HepG2 (cell line): Measurements from ENCODE around the gene TPRA1. TPM values are rescaled to one million over a fixed set of nuclear protein-coding genes. Genes with fewer than 3 reads are reported as not detected.

Experiments
- ATAC-seq: fragments of 200-7000 bp; cut with Tn5 transposase; 3 replicates; pipeline ENCODE4 v1.9.1; 2020; ENCODE audit warnings: mild to moderate bottlenecking, moderate library complexity
- Bru-seq: library from RNA; stranded (reverse); fragments of 400-500 nt; gene quantifications from one replicate; lab custom pipeline; 2021; lab: Mats Ljungman, UMichigan
- BruChase-seq, 2 experiments: library from RNA; stranded (reverse); fragments of 400-500 nt; gene quantifications; one replicate each; lab custom pipeline; 2021; lab: Mats Ljungman, UMichigan
- BruUV-seq: library from RNA; stranded (reverse); fragments of 400-500 nt; replicated peaks from 2 replicates; lab custom pipeline; 2021; lab: Mats Ljungman, UMichigan
- CTCF ChIA-PET: fragments of 300-600 bp; formaldehyde crosslinking; extraction: SDS; loops from one replicate; lab custom pipeline; 2021; ENCODE audit warnings: low total read pairs, inconsistent platforms, low intra/inter-chr PET ratio; lab: Yijun Ruan, JAX
- POLR2A ChIA-PET: fragments of 350-600 bp; sonication (Branson Sonifier 250); formaldehyde crosslinking; loops from one replicate; lab custom pipeline; 2020; ENCODE audit warnings: antibody characterized with exemption, inconsistent platforms; lab: Yijun Ruan, JAX
- DNase-seq: peaks from one replicate; pipeline ENCODE4 v3.0.0-alpha.2; 2015; ENCODE audit warnings: low spot score
- FAIRE-seq: peaks from 3 replicates; lab custom pipeline; 2011; peaks lifted over from hg19 to GRCh38; lab: Jason Lieb, UNC
- H2AFZ ChIP-seq: one replicate; pipeline ENCODE4 v1.6.1; 2011; ENCODE audit warnings: low read length, inconsistent platforms
- H3K27ac ChIP-seq: fragments of 300-600 bp; 3 replicates; pipeline ENCODE4 v1.8.0; 2011; ENCODE audit warnings: mixed run types, mild to moderate bottlenecking, mixed read lengths, low read length, inconsistent platforms; ENCODE audit not compliant: insufficient read depth; ENCODE audit errors: extremely low read length
- H3K27me3 ChIP-seq, 2 experiments: fragments of 200-600 bp in 1 of 2; 2 replicates in 1 of 2; 3 replicates in 1 of 2; pipeline versions ENCODE4 v1.6.0 to v1.8.0; 2011; ENCODE audit warnings: low read length in 2 of 2, mild to moderate bottlenecking in 2 of 2, moderate library complexity in 2 of 2, inconsistent platforms in 1 of 2; ENCODE audit not compliant: insufficient read depth in 2 of 2, control insufficient read depth in 1 of 2
- H3K36me3 ChIP-seq, 2 experiments: fragments of 200-600 bp in 1 of 2; replicated peaks in 1 of 2; 2 replicates in 1 of 2; 3 replicates in 1 of 2; pipeline versions ENCODE4 v1.5.1 to v1.8.0; 2011; ENCODE audit warnings: low read length in 2 of 2, inconsistent platforms in 1 of 2; ENCODE audit not compliant: insufficient read depth in 2 of 2, control insufficient read depth in 1 of 2
- H3K4me1 ChIP-seq: 2 replicates; pipeline ENCODE4 v1.5.1; 2012; ENCODE audit warnings: low read length, inconsistent platforms; ENCODE audit not compliant: insufficient read depth
- H3K4me2 ChIP-seq: 2 replicates; pipeline ENCODE4 v1.6.0; 2011; ENCODE audit warnings: low read depth, low read length, inconsistent platforms
- H3K4me3 ChIP-seq, 3 experiments: fragments of 200-600 bp in 1 of 3; sonication (generic), shearing (Covaris generic) in 1 of 3; replicated peaks in 1 of 3; 2 replicates each; pipeline ENCODE4 v1.5.1; 2011 to 2016; ENCODE audit warnings: low read length in 3 of 3, inconsistent platforms in 2 of 3, low read depth in 2 of 3, mild to moderate bottlenecking in 2 of 3, control low read depth in 1 of 3, mixed read lengths in 1 of 3; ENCODE audit not compliant: insufficient read depth in 1 of 3
- H3K79me2 ChIP-seq: one replicate; pipeline ENCODE4 v1.6.1; 2011; ENCODE audit warnings: low read length, inconsistent platforms; ENCODE audit not compliant: insufficient read depth
- H3K9ac ChIP-seq: 2 replicates; pipeline ENCODE4 v1.6.0; 2011; ENCODE audit warnings: mild to moderate bottlenecking, low read depth, low read length, inconsistent platforms; ENCODE audit not compliant: insufficient read depth
- H3K9me3 ChIP-seq: 2 replicates; pipeline ENCODE4 v1.5.1; 2012; ENCODE audit warnings: mild to moderate bottlenecking, low read length
- H4K20me1 ChIP-seq: 2 replicates; pipeline ENCODE4 v1.6.0; 2011; ENCODE audit warnings: inconsistent platforms, mild to moderate bottlenecking, low read length, moderate library complexity; ENCODE audit not compliant: insufficient read depth
- FOXP1 ChIP-seq, 2 experiments: fragments of 450-650 bp in 1 of 2; IDR thresholded peaks; 2 replicates each; pipeline ENCODE4 v1.6.1; 2017 to 2018; ENCODE audit warnings: antibody characterized with exemption in 1 of 2
- SKI ChIP-seq: fragments of 450-650 bp; IDR thresholded peaks from one replicate; pipeline ENCODE4 v1.6.1; 2018; ENCODE audit warnings: mild to moderate bottlenecking; ENCODE audit not compliant: partially characterized antibody
- SOX5 ChIP-seq: IDR thresholded peaks from 2 replicates; pipeline ENCODE4 v1.6.1; 2016; ENCODE audit warnings: borderline replicate concordance
- ZNF468 ChIP-seq: sonication (generic); formaldehyde crosslinking; IDR thresholded peaks from 2 replicates; pipeline ENCODE4 v1.8.0; 2022; ENCODE audit warnings: mild to moderate bottlenecking, moderate library complexity, missing genetic modification reagents
- ZNF562 ChIP-seq: sonication (generic); formaldehyde crosslinking; IDR thresholded peaks from 2 replicates; pipeline ENCODE4 v1.8.0; 2022; ENCODE audit warnings: missing genetic modification reagents, borderline replicate concordance
- ZNF674 ChIP-seq: sonication (generic); formaldehyde crosslinking; IDR thresholded peaks from 2 replicates; pipeline ENCODE4 v1.5.0; 2020; ENCODE audit warnings: low read depth, mild to moderate bottlenecking, missing genetic modification reagents
- WGBS: methylation state at CpG from one replicate; pipeline ENCODE4 v1.1.6; 2017; ENCODE audit warnings: low lambda C conversion rate; 5-methylcytosine and 5-hydroxymethylcytosine counted together
- in situ Hi-C: cut with HindIII; loops from 2 replicates; pipeline ENCODE4 v1.10.0; 2017; ENCODE audit warnings: low pct_unique_long_range_greater_than_20kb; ENCODE audit not compliant: extremely low pct_ligation_motif_present
- intact Hi-C: fragments of 100-400 bp; cut with micrococcal nuclease; formaldehyde crosslinking; loops from one replicate; pipeline ENCODE4 v1.10.0; 2022; ENCODE audit not compliant: unreplicated experiment
- long read RNA-seq, 2 experiments: library from RNA in 1 of 2; library from polyadenylated mRNA in 1 of 2; stranded (forward) in 1 of 2; unstranded in 1 of 2; transcript quantifications; one replicate each; pipeline ENCODE4 v2.0.0, GENCODE V29; 2019 to 2022
- polyA minus RNA-seq, 3 experiments: library from RNA; depleted of rRNA, polyadenylated mRNA; stranded (reverse); fragments of >200 nt; gene quantifications; 2 replicates each; pipeline ENCODE4 v1.2.3, GENCODE V29; 2011; ENCODE audit warnings: low replicate concordance in 1 of 3
- polyA plus RNA-seq, 8 experiments: library from polyadenylated mRNA; depleted of rRNA in 3 of 8; stranded (reverse) in 7 of 8; unstranded in 1 of 8; fragments of >200 nt; fragmentation: Illumina TruSeq in 4 of 8; extraction: Trizol in 4 of 8; gene quantifications; 2 replicates each; pipeline versions ENCODE4 v1.2.1 to v1.2.3, GENCODE V29; 2011 to 2016; ENCODE audit warnings: low read depth in 4 of 8, missing spikeins in 1 of 8, mixed read lengths in 1 of 8; ENCODE audit not compliant: insufficient read depth in 1 of 8
- total RNA-seq, 5 experiments: library from RNA; depleted of rRNA; stranded (reverse); fragments of >200 nt; fragmentation: Illumina TruSeq; extraction: Trizol; gene quantifications; 2 replicates each; pipeline ENCODE4 v1.2.3, GENCODE V29; 2016; ENCODE audit warnings: low read depth in 1 of 5
- TF ChIP-seq, protein P1 (sequence below): sonication (generic); formaldehyde crosslinking; IDR thresholded peaks from 2 replicates; pipeline ENCODE4 v1.5.0; 2020; ENCODE audit warnings: missing genetic modification reagents
- TF ChIP-seq, protein P2 (sequence below): sonication (generic); formaldehyde crosslinking; IDR thresholded peaks from 2 replicates; pipeline ENCODE4 v1.8.0; 2022; ENCODE audit warnings: missing genetic modification reagents, mild to moderate bottlenecking, inconsistent platforms, borderline replicate concordance
- TF ChIP-seq, protein P3 (sequence below): IDR thresholded peaks from 2 replicates; pipeline ENCODE4 v1.4.0; 2020; ENCODE audit warnings: mild to moderate bottlenecking, missing genetic modification reagents

The TPRA1 gene
- total RNA-seq (2016; rRNA removed; fragmentation: Illumina TruSeq; extraction: Trizol) = 16.0 and 25.8 TPM in 2 replicates
- 5.2 and 7.7 TPM in 2 replicates for total RNA-seq (2016; cell fraction: cytosol; rRNA removed; fragmentation: Illumina TruSeq; extraction: Trizol; ENCODE audit: low read depth)
- total RNA-seq (2016; cell fraction: insoluble cytoplasmic fraction; rRNA removed; fragmentation: Illumina TruSeq; extraction: Trizol) = 18.1 and 26.7 TPM in 2 replicates
- 14.2 and 15.9 TPM in 2 replicates for total RNA-seq (2016; cell fraction: membrane; rRNA removed; fragmentation: Illumina TruSeq; extraction: Trizol)
- 19.5 and 20.8 TPM in 2 replicates for total RNA-seq (2016; cell fraction: nucleus; rRNA removed; fragmentation: Illumina TruSeq; extraction: Trizol)
- polyA plus RNA-seq (2011; rRNA removed) = 25.4 and 35.4 TPM in 2 replicates
- 20.8 and 29.8 TPM in 2 replicates for polyA plus RNA-seq (2011; cell fraction: cytosol; rRNA removed)
- polyA plus RNA-seq (2011; cell fraction: nucleus; rRNA removed) = 39.0 and 41.7 TPM in 2 replicates
- 13.0 and 16.0 TPM in 2 replicates for polyA plus RNA-seq (2012)
- polyA plus RNA-seq (2016; cell fraction: cytosol; fragmentation: Illumina TruSeq; extraction: Trizol; ENCODE audit: low read depth) = 5.6 and 6.4 TPM in 2 replicates
- 14.3 TPM in 2 replicates for polyA plus RNA-seq (2016; cell fraction: insoluble cytoplasmic fraction; fragmentation: Illumina TruSeq; extraction: Trizol; ENCODE audit: low read depth)
- polyA plus RNA-seq (2016; cell fraction: membrane; fragmentation: Illumina TruSeq; extraction: Trizol; ENCODE audit: low read depth) = 9.6 and 10.9 TPM in 2 replicates
- polyA plus RNA-seq (2016; cell fraction: nucleus; fragmentation: Illumina TruSeq; extraction: Trizol; ENCODE audit: insufficient read depth, low read depth) = 34.7 and 36.4 TPM in 2 replicates
- 60.4 and 130 TPM in 2 replicates for polyA minus RNA-seq (2011; rRNA and poly(A)+ RNA removed; ENCODE audit: low replicate concordance)
- polyA minus RNA-seq (2011; cell fraction: cytosol; rRNA and poly(A)+ RNA removed) = 12.0 and 12.9 TPM in 2 replicates
- polyA minus RNA-seq (2011; cell fraction: nucleus; rRNA and poly(A)+ RNA removed) = 12.6 and 20.5 TPM in 2 replicates
- Bru-seq, nascent RNA = percentile 53 among the genes with signal in this experiment
- percentile 61 among the genes with signal in this experiment for BruChase-seq, experiment 1, labeled RNA remaining after a 6-hour chase
- BruChase-seq, experiment 2, labeled RNA remaining after a 2-hour chase = percentile 63 among the genes with signal in this experiment
- long read RNA-seq, experiment 1, transcript TPRA1-202 (11 exons, 1,933 nt) = major isoform, 15 of 38 reads
- long read RNA-seq, experiment 1, partial matches to known transcripts = 5 of 38 reads
- long read RNA-seq, experiment 1, other reads (novel, unspliced or antisense) = 15 of 38 reads
- long read RNA-seq, experiment 2, transcript TPRA1-202 (11 exons, 1,933 nt) = major isoform, 23 of 56 reads
- long read RNA-seq, experiment 2, partial matches to known transcripts = 11 of 56 reads
- long read RNA-seq, experiment 2, other reads (novel, unspliced or antisense) = 18 of 56 reads

DNA sequence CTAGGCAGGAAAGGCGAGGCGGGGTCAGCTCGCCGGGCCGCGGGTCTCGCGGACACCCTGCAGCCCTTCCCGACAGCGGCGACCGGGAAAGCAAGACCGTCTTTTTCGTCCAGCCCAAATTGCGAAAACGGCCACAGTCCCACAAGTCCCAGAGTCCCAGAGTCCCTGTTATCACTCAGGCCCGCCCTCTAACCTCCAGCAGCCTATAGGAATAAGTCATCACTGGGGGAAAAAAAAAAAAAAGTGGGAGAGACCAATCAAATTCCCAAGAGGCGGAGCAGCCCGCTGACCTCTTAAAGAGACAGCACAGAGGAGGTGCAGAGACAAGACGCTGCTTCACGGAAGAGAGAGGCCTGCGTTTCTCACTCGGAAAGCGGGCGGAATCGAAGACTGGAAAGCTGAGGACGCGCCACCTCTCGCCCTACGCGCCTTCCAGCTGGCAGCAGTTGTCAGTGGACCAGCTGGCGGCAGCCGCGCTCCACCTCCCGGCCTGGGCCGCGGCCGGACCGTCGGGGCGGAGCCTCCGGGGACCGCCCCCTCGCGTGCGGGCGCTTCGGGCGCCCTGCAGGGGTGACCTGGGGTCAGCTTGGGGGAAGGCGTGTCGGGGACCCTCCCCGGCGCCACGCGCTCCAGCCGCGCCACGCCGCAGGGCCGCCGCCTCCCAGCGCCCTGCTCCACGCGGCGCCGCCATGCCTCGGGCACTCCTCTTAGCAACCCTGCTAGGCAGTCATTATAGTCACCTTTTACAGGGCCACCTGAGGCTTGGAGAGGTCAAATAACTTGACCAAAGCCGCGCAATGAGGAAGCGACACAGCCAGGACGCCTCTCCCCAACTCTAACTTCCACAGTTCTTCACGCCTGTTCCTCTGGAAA lies at the start of gene TPRA1:
TPRA1 (minus strand) TSS at position 141 of the 873 bp plus-strand sequence. CDS start 10,587 bp downstream, outside the sequence.
- peak; percentile 88 for ATAC-seq
- POLR2A ChIA-PET = interaction anchor here (0.8 kb wide), 1 partner anchor 16 kb away, joined by 3 read pairs; no protein-coding TSS in a partner anchor
- TF ChIP-seq, protein P1, sequence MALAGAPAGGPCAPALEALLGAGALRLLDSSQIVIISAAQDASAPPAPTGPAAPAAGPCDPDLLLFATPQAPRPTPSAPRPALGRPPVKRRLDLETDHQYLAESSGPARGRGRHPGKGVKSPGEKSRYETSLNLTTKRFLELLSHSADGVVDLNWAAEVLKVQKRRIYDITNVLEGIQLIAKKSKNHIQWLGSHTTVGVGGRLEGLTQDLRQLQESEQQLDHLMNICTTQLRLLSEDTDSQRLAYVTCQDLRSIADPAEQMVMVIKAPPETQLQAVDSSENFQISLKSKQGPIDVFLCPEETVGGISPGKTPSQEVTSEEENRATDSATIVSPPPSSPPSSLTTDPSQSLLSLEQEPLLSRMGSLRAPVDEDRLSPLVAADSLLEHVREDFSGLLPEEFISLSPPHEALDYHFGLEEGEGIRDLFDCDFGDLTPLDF (CRISPR knock-in tag) = no peak; the same call in 1 of the 2 replicates
- TF ChIP-seq ZNF674 (CRISPR knock-in tag) (peak; percentile 86), ZNF468 (no peak), ZNF562 (CRISPR knock-in tag) (no peak), FOXP1 (IDR thresholded peaks at IDR 0.05) (no peak), FOXP1 (CRISPR knock-in tag; IDR thresholded peaks at IDR 0.05) (no peak), SKI (peak; percentile 65), SOX5 (CRISPR knock-in tag) (0 out of 2 replicates have a peak, but pooled peaks have one; percentile 17)
- TF ChIP-seq, protein P2, sequence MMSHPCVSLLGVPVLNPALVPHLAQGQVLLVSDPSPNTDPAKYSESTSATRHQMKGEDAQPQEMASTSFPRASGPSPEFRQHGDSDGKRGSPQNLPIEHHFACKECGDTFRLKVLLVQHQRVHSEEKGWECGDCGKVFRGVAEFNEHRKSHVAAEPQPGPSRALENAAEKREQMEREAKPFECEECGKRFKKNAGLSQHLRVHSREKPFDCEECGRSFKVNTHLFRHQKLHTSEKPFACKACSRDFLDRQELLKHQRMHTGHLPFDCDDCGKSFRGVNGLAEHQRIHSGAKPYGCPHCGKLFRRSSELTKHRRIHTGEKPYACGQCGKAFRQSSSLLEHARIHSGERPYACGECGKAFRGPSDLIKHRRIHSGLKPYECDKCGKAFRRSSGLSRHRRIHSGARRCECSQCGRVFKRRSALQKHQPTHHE = no peak
- TF ChIP-seq, protein P3, sequence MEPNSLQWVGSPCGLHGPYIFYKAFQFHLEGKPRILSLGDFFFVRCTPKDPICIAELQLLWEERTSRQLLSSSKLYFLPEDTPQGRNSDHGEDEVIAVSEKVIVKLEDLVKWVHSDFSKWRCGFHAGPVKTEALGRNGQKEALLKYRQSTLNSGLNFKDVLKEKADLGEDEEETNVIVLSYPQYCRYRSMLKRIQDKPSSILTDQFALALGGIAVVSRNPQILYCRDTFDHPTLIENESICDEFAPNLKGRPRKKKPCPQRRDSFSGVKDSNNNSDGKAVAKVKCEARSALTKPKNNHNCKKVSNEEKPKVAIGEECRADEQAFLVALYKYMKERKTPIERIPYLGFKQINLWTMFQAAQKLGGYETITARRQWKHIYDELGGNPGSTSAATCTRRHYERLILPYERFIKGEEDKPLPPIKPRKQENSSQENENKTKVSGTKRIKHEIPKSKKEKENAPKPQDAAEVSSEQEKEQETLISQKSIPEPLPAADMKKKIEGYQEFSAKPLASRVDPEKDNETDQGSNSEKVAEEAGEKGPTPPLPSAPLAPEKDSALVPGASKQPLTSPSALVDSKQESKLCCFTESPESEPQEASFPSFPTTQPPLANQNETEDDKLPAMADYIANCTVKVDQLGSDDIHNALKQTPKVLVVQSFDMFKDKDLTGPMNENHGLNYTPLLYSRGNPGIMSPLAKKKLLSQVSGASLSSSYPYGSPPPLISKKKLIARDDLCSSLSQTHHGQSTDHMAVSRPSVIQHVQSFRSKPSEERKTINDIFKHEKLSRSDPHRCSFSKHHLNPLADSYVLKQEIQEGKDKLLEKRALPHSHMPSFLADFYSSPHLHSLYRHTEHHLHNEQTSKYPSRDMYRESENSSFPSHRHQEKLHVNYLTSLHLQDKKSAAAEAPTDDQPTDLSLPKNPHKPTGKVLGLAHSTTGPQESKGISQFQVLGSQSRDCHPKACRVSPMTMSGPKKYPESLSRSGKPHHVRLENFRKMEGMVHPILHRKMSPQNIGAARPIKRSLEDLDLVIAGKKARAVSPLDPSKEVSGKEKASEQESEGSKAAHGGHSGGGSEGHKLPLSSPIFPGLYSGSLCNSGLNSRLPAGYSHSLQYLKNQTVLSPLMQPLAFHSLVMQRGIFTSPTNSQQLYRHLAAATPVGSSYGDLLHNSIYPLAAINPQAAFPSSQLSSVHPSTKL = no peak; the same call in 1 of the 2 replicates

More for the DNA sequence above, at the start of gene TPRA1:
- FAIRE-seq = peak; percentile 77
- WGBS = under 1% methylated on average over 32 of the region's 72 CpGs
- H3K36me3 ChIP-seq = no peaks in the 10 kb centered on the region
- H3K9ac ChIP-seq = peak within 1 kb of the TSS; percentile 91
- H2AFZ ChIP-seq = peak within 1 kb of the TSS; percentile 70
- intact Hi-C loops = loop anchor here (1.0 to 10.0 kb wide), 2 partner anchors 16 to 104 kb away; no protein-coding TSS in a partner anchor
- H3K27ac ChIP-seq = peak within 1 kb of the TSS; percentile 85
- CTCF ChIA-PET = no interaction called here
- H3K4me1 ChIP-seq = peaks cover 35% of the 10 kb centered on the region
- H3K4me3 ChIP-seq = peak within 1 kb of the TSS; percentile 93 to 97 (median 94)
- H3K4me2 ChIP-seq = peak within 1 kb of the TSS; percentile 91
- BruUV-seq = no TSS peak
- peaks cover 14% of the 10 kb centered on the region; the same call in 1 of the 2 replicates for H4K20me1 ChIP-seq
- in situ Hi-C loops = no loop called here
- H3K27me3 ChIP-seq = no peaks in the 10 kb centered on the region; a peak in 1 of 5 replicates
- DNase-seq = peak; percentile 98
- no peaks in the 10 kb centered on the region for H3K9me3 ChIP-seq
- H3K79me2 ChIP-seq = peaks cover 20% of the 10 kb centered on the region
